ENCODE results near the gene ATAD1.
"Not testable (repeated sequence)": the region's sequence is repeated elsewhere in the genome, so short reads cannot be mapped to it uniquely, and the experiment has no call there.

Gene ATAD1

GRCh38 chr10:87836098-87836497, 18.1 kb upstream of the ATAD1 start:
- no peaks in the 10 kb centered on the region for H3K4me1 ChIP-seq (ENCODE audit: control insufficient read depth, insufficient read depth, low read length)
- no peak overlapping the region for H3K27ac ChIP-seq (ENCODE audit: insufficient read depth, low read depth, low read length, poor library complexity, severe bottlenecking)
- H3K4me3 ChIP-seq (ENCODE audit: insufficient read depth, low read depth, low read length): no peak overlapping the region
- 81 to 92% methylated on average over 4 of the region's 4 CpGs for WGBS, 2 experiments
- H3K27me3 ChIP-seq (ENCODE audit: control insufficient read depth, insufficient read depth, low read length, poor library complexity, severe bottlenecking): no peaks in the 10 kb centered on the region
- H3K36me3 ChIP-seq (ENCODE audit: control insufficient read depth, insufficient read depth, low read length): no peaks in the 10 kb centered on the region
- H3K9me3 ChIP-seq (ENCODE audit: control insufficient read depth, low read length): no peaks in the 10 kb centered on the region

GRCh38 chr10:87829986-87830729, 12.1 kb upstream of the ATAD1 start:
- Histone ChIP-seq H3K27me3 (ENCODE audit: control insufficient read depth, insufficient read depth, low read length, poor library complexity, severe bottlenecking) (no peaks in the 10 kb centered on the region), H3K4me3 (ENCODE audit: insufficient read depth, low read depth, low read length) (no peak overlapping the region), H3K27ac (ENCODE audit: insufficient read depth, low read depth, low read length, poor library complexity, severe bottlenecking) (no peak overlapping the region), H3K9me3 (ENCODE audit: control insufficient read depth, low read length) (no peaks in the 10 kb centered on the region), H3K4me1 (ENCODE audit: control insufficient read depth, insufficient read depth, low read length) (no peaks in the 10 kb centered on the region), H3K36me3 (ENCODE audit: control insufficient read depth, insufficient read depth, low read length) (no peaks in the 10 kb centered on the region)

- not testable (repeated sequence) for H3K4me1 ChIP-seq (ENCODE audit: control insufficient read depth, insufficient read depth, low read length); H3K36me3 ChIP-seq (ENCODE audit: control insufficient read depth, insufficient read depth, low read length); H3K4me3 ChIP-seq (ENCODE audit: insufficient read depth, low read depth, low read length); H3K27me3 ChIP-seq (ENCODE audit: control insufficient read depth, insufficient read depth, low read length, poor library complexity, severe bottlenecking); H3K27ac ChIP-seq (ENCODE audit: insufficient read depth, low read depth, low read length, poor library complexity, severe bottlenecking); H3K9me3 ChIP-seq (ENCODE audit: control insufficient read depth, low read length)
- 91 to 97% methylated on average over 4 of the region's 4 CpGs for WGBS, 2 experiments
These were observed 11.0 kb upstream of the ATAD1 start for GRCh38 chr10:87829051-87829450.

GRCh38 chr10:87827681-87828080, 9.7 kb upstream of the ATAD1 start:
- Histone ChIP-seq H3K4me1 (ENCODE audit: control insufficient read depth, insufficient read depth, low read length) (no peaks in the 10 kb centered on the region), H3K27me3 (ENCODE audit: control insufficient read depth, insufficient read depth, low read length, poor library complexity, severe bottlenecking) (no peaks in the 10 kb centered on the region), H3K4me3 (ENCODE audit: insufficient read depth, low read depth, low read length) (no peak overlapping the region), H3K27ac (ENCODE audit: insufficient read depth, low read depth, low read length, poor library complexity, severe bottlenecking) (no peak overlapping the region), H3K9me3 (ENCODE audit: control insufficient read depth, low read length) (no peaks in the 10 kb centered on the region), H3K36me3 (ENCODE audit: control insufficient read depth, insufficient read depth, low read length) (no peaks in the 10 kb centered on the region)
- 90 to 94% methylated on average over 2 of the region's 2 CpGs for WGBS, 2 experiments

- Histone ChIP-seq H3K36me3 (ENCODE audit: control insufficient read depth, insufficient read depth, low read length) (no peaks in the 10 kb centered on the region), H3K9me3 (ENCODE audit: control insufficient read depth, low read length) (no peaks in the 10 kb centered on the region), H3K27me3 (ENCODE audit: control insufficient read depth, insufficient read depth, low read length, poor library complexity, severe bottlenecking) (no peaks in the 10 kb centered on the region), H3K27ac (ENCODE audit: insufficient read depth, low read depth, low read length, poor library complexity, severe bottlenecking) (no peak overlapping the region), H3K4me1 (ENCODE audit: control insufficient read depth, insufficient read depth, low read length) (no peaks in the 10 kb centered on the region), H3K4me3 (ENCODE audit: insufficient read depth, low read depth, low read length) (no peak overlapping the region)
These were observed 8.6 kb upstream of the ATAD1 start for GRCh38 chr10:87826653-87827052.

DNA sequence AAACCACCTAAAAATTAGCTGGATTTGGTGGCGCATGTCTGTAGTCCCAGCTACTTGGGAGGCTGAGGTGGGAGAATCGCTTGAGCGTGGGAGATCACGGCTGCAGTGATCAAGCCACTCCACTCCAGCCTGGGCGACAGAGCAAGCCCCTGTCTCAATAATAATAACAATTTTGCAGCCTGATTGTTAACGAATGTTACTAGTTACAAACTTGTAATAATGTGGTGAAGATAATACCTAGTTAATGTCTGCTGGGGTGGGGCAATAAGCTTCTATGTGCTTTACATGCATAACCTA, 1.2 kb upstream of the ATAD1 start:
- peaks cover 6% of the 10 kb centered on the region for H3K27me3 ChIP-seq (ENCODE audit: control insufficient read depth, insufficient read depth, low read length, poor library complexity, severe bottlenecking)
- no peak overlapping the region for H3K27ac ChIP-seq (ENCODE audit: insufficient read depth, low read depth, low read length, poor library complexity, severe bottlenecking)
- H3K36me3 ChIP-seq (ENCODE audit: control insufficient read depth, insufficient read depth, low read length): no peaks in the 10 kb centered on the region
- H3K4me3 ChIP-seq (ENCODE audit: insufficient read depth, low read depth, low read length): no peak overlapping the region
- WGBS, 2 experiments: 93 to 96% methylated on average over 5 of the region's 6 CpGs
- no peaks in the 10 kb centered on the region for H3K9me3 ChIP-seq (ENCODE audit: control insufficient read depth, low read length)
- no peaks in the 10 kb centered on the region for H3K4me1 ChIP-seq (ENCODE audit: control insufficient read depth, insufficient read depth, low read length)

- WGBS, 2 experiments: 22 to 24% methylated on average over 29 of the region's 29 CpGs
- H3K36me3 ChIP-seq (ENCODE audit: control insufficient read depth, insufficient read depth, low read length): no peaks in the 10 kb centered on the region
- H3K9me3 ChIP-seq (ENCODE audit: control insufficient read depth, low read length): no peaks in the 10 kb centered on the region
- H3K27ac ChIP-seq (ENCODE audit: insufficient read depth, low read depth, low read length, poor library complexity, severe bottlenecking): no peak overlapping the region
- H3K27me3 ChIP-seq (ENCODE audit: control insufficient read depth, insufficient read depth, low read length, poor library complexity, severe bottlenecking): peaks cover 6% of the 10 kb centered on the region
- H3K4me3 ChIP-seq (ENCODE audit: insufficient read depth, low read depth, low read length): peak overlapping the region; percentile 84
- no peaks in the 10 kb centered on the region for H3K4me1 ChIP-seq (ENCODE audit: control insufficient read depth, insufficient read depth, low read length)
These were observed 671 bp upstream of the ATAD1 start for GRCh38 chr10:87818505-87819288.

DNA sequence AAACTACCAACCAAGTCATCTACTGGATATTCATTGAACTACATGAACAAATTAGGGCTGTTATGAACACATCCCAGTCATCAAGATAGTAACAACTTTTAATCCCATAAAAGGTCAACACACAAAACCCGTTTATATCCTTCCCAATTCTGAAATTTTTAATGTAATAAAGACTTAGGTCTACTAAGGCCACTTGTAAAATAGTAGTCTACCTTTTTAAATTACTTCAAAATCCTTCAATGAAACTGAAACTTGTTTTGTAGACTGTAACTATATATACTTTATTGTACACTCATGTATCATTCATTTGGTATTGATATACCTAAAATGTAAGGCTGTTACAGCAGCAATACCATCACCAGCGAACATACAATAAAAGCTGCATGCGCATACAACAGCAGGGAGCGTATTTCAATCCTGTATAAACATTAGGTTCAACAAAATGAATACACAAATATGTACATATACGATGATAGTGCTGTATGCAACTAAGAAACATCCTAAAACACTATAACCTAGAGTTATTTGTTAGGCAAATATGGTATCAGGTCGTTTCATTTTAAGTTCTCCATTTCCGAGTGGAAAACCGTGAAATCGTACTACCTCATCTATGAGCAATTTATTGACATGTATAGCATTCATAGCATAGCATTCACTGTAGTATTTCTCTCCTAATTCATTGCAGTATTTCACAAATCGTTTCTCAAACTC, 973 bp downstream of the ATAD1 start:
- Histone ChIP-seq H3K27ac (ENCODE audit: insufficient read depth, low read depth, low read length, poor library complexity, severe bottlenecking) (peak overlapping the region; percentile 73), H3K4me1 (ENCODE audit: control insufficient read depth, insufficient read depth, low read length) (no peaks in the 10 kb centered on the region), H3K36me3 (ENCODE audit: control insufficient read depth, insufficient read depth, low read length) (no peaks in the 10 kb centered on the region), H3K9me3 (ENCODE audit: control insufficient read depth, low read length) (no peaks in the 10 kb centered on the region), H3K27me3 (ENCODE audit: control insufficient read depth, insufficient read depth, low read length, poor library complexity, severe bottlenecking) (peaks cover 6% of the 10 kb centered on the region), H3K4me3 (ENCODE audit: insufficient read depth, low read depth, low read length) (peak overlapping the region; percentile 84)
- WGBS, 2 experiments: 9 to 14% methylated on average over 4 to 9 of the region's 10 CpGs

GRCh38 chr10:87816163-87816897, 1.7 kb downstream of the ATAD1 start:
- 73 to 84% methylated on average over 6 to 9 of the region's 9 CpGs for WGBS, 2 experiments
- H3K27ac ChIP-seq (ENCODE audit: insufficient read depth, low read depth, low read length, poor library complexity, severe bottlenecking): no peak overlapping the region
- no peaks in the 10 kb centered on the region for H3K4me1 ChIP-seq (ENCODE audit: control insufficient read depth, insufficient read depth, low read length)
- H3K9me3 ChIP-seq (ENCODE audit: control insufficient read depth, low read length): no peaks in the 10 kb centered on the region
- no peaks in the 10 kb centered on the region for H3K36me3 ChIP-seq (ENCODE audit: control insufficient read depth, insufficient read depth, low read length)
- peaks cover 6% of the 10 kb centered on the region for H3K27me3 ChIP-seq (ENCODE audit: control insufficient read depth, insufficient read depth, low read length, poor library complexity, severe bottlenecking)
- H3K4me3 ChIP-seq (ENCODE audit: insufficient read depth, low read depth, low read length): peak overlapping the region; percentile 84

Measured in ectodermal cell (in vitro differentiated cells).